HCT116 (cell line): Measurements from ENCODE around the gene STAG1. TPM values are rescaled to one million over a fixed set of nuclear protein-coding genes. Genes with fewer than 3 reads are reported as not detected.

ENCODE experiments used
- ATAC-seq: fragments of 200-7000 bp; cut with Tn5 transposase; 2 replicates; pipeline ENCODE4 v1.9.1; 2020; ENCODE audit warnings: mild to moderate bottlenecking, moderate library complexity
- BruUV-seq: library from RNA; stranded (reverse); fragments of 400-500 nt; replicated peaks from 2 replicates; lab custom pipeline; 2021; lab: Mats Ljungman, UMichigan
- CTCF ChIA-PET: fragments of 300-600 bp; sonication (Branson Sonifier 250); formaldehyde crosslinking; loops from one replicate; lab custom pipeline; 2021; ENCODE audit warnings: antibody characterized with exemption; lab: Charles Lee
- POLR2A ChIA-PET: fragments of 300-600, 350-600 bp; sonication (Branson Sonifier 250); formaldehyde crosslinking; loops from one replicate; lab custom pipeline; 2021; ENCODE audit warnings: antibody characterized with exemption; lab: Charles Lee
- RAD21 ChIA-PET, 2 experiments: fragments of 300-600 bp; sonication (Branson Sonifier 250); formaldehyde crosslinking; loops; one replicate each; lab custom pipeline; 2023; ENCODE audit warnings: low total read pairs in 2 of 2; ENCODE audit not compliant: uncharacterized antibody in 2 of 2, unreplicated experiment in 2 of 2, low non-redundant PET in 1 of 2; lab: Charles Lee
- DNase-seq: peaks from one replicate; pipeline ENCODE4 v3.0.0-alpha.2; 2010; ENCODE audit warnings: low read depth, low spot score
- H2AFZ ChIP-seq: fragments of 200-600 bp; shearing (Covaris generic), sonication (generic); 2 replicates; pipeline ENCODE4 v1.6.1; 2017; ENCODE audit warnings: low read depth, mixed run types, mixed read lengths, antibody characterized with exemption, low read length; ENCODE audit not compliant: poor library complexity, severe bottlenecking
- H3K27ac ChIP-seq: 2 replicates; pipeline ENCODE4 v1.5.1; 2012; ENCODE audit warnings: low read depth, low read length
- H3K27me3 ChIP-seq: fragments of 200-600 bp; sonication (generic); 2 replicates; pipeline ENCODE4 v1.6.1; 2016; ENCODE audit warnings: mixed run types, low read length, mixed read lengths; ENCODE audit not compliant: insufficient read depth
- H3K36me3 ChIP-seq, 2 experiments: fragments of 200-500 bp in 1 of 2; fragments of 200-600 bp in 1 of 2; sonication (Bioruptor generic) in 1 of 2; sonication (generic) in 1 of 2; 2 replicates each; pipeline versions ENCODE4 v1.5.1 to v1.6.1; 2014 to 2016; ENCODE audit warnings: low read length in 2 of 2, inconsistent platforms in 1 of 2, mixed read lengths in 1 of 2, mixed run types in 1 of 2; ENCODE audit not compliant: insufficient read depth in 2 of 2, control insufficient read depth in 1 of 2
- H3K4me1 ChIP-seq, 2 experiments: fragments of 200-600 bp in 1 of 2; sonication (generic) in 1 of 2; 2 replicates each; pipeline versions ENCODE4 v1.5.1 to v1.6.1; 2012 to 2017; ENCODE audit warnings: low read length in 2 of 2, inconsistent platforms in 1 of 2, mild to moderate bottlenecking in 1 of 2, mixed read lengths in 1 of 2, mixed run types in 1 of 2, moderate library complexity in 1 of 2; ENCODE audit not compliant: insufficient read depth in 2 of 2, control insufficient read depth in 1 of 2
- H3K4me2 ChIP-seq: fragments of 200-600 bp; sonication (generic); 2 replicates; pipeline ENCODE4 v1.6.1; 2017; ENCODE audit warnings: mixed run types, low read length, mixed read lengths
- H3K4me3 ChIP-seq, 2 experiments: fragments of 200-600 bp in 1 of 2; sonication (generic) in 1 of 2; replicated peaks in 1 of 2; 2 replicates each; pipeline ENCODE4 v1.5.1; 2011 to 2016; ENCODE audit warnings: low read length in 2 of 2, control low read depth in 1 of 2, low read depth in 1 of 2, mild to moderate bottlenecking in 1 of 2, mixed read lengths in 1 of 2, mixed run types in 1 of 2
- H3K79me2 ChIP-seq: fragments of 200-600 bp; sonication (generic); 2 replicates; pipeline ENCODE4 v1.6.1; 2017; ENCODE audit warnings: mild to moderate bottlenecking, mixed run types, low read length, moderate library complexity, mixed read lengths; ENCODE audit not compliant: insufficient read depth
- H3K9ac ChIP-seq: fragments of 200-600 bp; sonication (generic); 2 replicates; pipeline ENCODE4 v1.6.1; 2016; ENCODE audit warnings: low read length, mixed read lengths
- H3K9me2 ChIP-seq: fragments of 200-600 bp; sonication (generic), shearing (Covaris generic); 2 replicates; pipeline ENCODE4 v1.6.1; 2017; ENCODE audit warnings: mixed run types, mild to moderate bottlenecking, moderate library complexity; ENCODE audit not compliant: insufficient read depth
- H3K9me3 ChIP-seq, 2 experiments: fragments of 200-500 bp in 1 of 2; fragments of 200-600 bp in 1 of 2; sonication (Bioruptor generic) in 1 of 2; sonication (generic) in 1 of 2; 2 replicates each; pipeline ENCODE4 v1.6.1; 2014 to 2017; ENCODE audit warnings: low read length in 2 of 2, mixed read lengths in 2 of 2, inconsistent platforms in 1 of 2, low read depth in 1 of 2, mild to moderate bottlenecking in 1 of 2, mixed run types in 1 of 2, moderate library complexity in 1 of 2; ENCODE audit not compliant: control insufficient read depth in 1 of 2, insufficient read depth in 1 of 2
- H4K20me1 ChIP-seq: fragments of 200-600 bp; sonication (generic), shearing (Covaris generic); 2 replicates; pipeline ENCODE4 v1.6.1; 2017; ENCODE audit warnings: mixed run types, mild to moderate bottlenecking, moderate library complexity; ENCODE audit not compliant: insufficient read depth
- ATF3 ChIP-seq: IDR thresholded peaks from 2 replicates; pipeline ENCODE4 v1.6.1; 2012
- CBX3 ChIP-seq: IDR thresholded peaks from 2 replicates; pipeline ENCODE4 v1.6.1; 2012; ENCODE audit warnings: low read depth
- CEBPB ChIP-seq: IDR thresholded peaks from 2 replicates; pipeline ENCODE4 v1.6.1; 2012; ENCODE audit warnings: low read depth
- EGR1 ChIP-seq: IDR thresholded peaks from 2 replicates; pipeline ENCODE4 v1.6.1; 2012; ENCODE audit warnings: low read depth
- EZH2 ChIP-seq: fragments of 200-600 bp; sonication (generic); IDR thresholded peaks from 2 replicates; pipeline ENCODE4 v1.6.1; 2017; ENCODE audit warnings: antibody characterized with exemption, mixed run types
- EZH2phosphoT487 ChIP-seq: fragments of 200-600 bp; IDR thresholded peaks from 2 replicates; pipeline ENCODE4 v1.6.1; 2018; ENCODE audit warnings: antibody characterized with exemption, borderline replicate concordance
- FOSL1 ChIP-seq: IDR thresholded peaks from 2 replicates; pipeline ENCODE4 v1.6.1; 2012; ENCODE audit warnings: low read depth
- JUND ChIP-seq: IDR thresholded peaks from 2 replicates; pipeline ENCODE4 v1.6.1; 2012
- MAX ChIP-seq: IDR thresholded peaks from 2 replicates; pipeline ENCODE4 v1.6.1; 2012
- POLR2A ChIP-seq: IDR thresholded peaks from 2 replicates; pipeline ENCODE4 v1.7.0; 2011; ENCODE audit warnings: borderline replicate concordance; ENCODE audit not compliant: insufficient read depth, insufficient read length; ENCODE audit errors: extremely low read depth
- REST ChIP-seq: IDR thresholded peaks from 2 replicates; pipeline ENCODE4 v1.6.1; 2012; ENCODE audit warnings: low read depth
- SIN3A ChIP-seq: IDR thresholded peaks from 2 replicates; pipeline ENCODE4 v1.6.1; 2012; ENCODE audit warnings: low read depth
- SP1 ChIP-seq: IDR thresholded peaks from 2 replicates; pipeline ENCODE4 v1.6.1; 2012; ENCODE audit warnings: low read depth
- SRF ChIP-seq: IDR thresholded peaks from 2 replicates; pipeline ENCODE4 v1.6.1; 2012; ENCODE audit warnings: low read depth
- ZBTB33 ChIP-seq: IDR thresholded peaks from 2 replicates; pipeline ENCODE4 v1.6.1; 2011; ENCODE audit warnings: mild to moderate bottlenecking, low read length, moderate library complexity; ENCODE audit not compliant: insufficient replicate concordance; ENCODE audit errors: extremely low read depth
- ZNF274 ChIP-seq: fragments of 200-500 bp; sonication (Bioruptor generic); IDR thresholded peaks from 2 replicates; pipeline ENCODE4 v1.6.1; 2014; ENCODE audit warnings: mild to moderate bottlenecking, low read depth, low read length, inconsistent platforms
- intact Hi-C: fragments of 100-400 bp; cut with micrococcal nuclease; formaldehyde crosslinking; loops from 2 replicates; pipeline ENCODE4 v1.10.0; 2022
- total RNA-seq: library from RNA; stranded (reverse); gene quantifications from one replicate; pipeline ENCODE4 v1.2.1, GENCODE V29; 2021; ENCODE audit not compliant: unreplicated experiment

The STAG1 gene
- total RNA-seq, 1 experiment from 2014 or later = 29.4 TPM

- TF ChIP-seq REST (no peak), CBX3 (no peak), EGR1 (no peak), POLR2A (no peak), CEBPB (no peak), EZH2 (no peak), JUND (no peak), SP1 (no peak)
These were observed 289.0 kb downstream of the STAG1 start (continued) for GRCh38 chr3:136463170-136463569.

- no peak for ATAC-seq
- Histone ChIP-seq H3K4me2 (no peak overlapping the region), H3K36me3 (peaks cover 0 to 16% of the 10 kb centered on the region in 2 experiments; a peak in 2 of 4 replicates), H3K9me3 (peaks cover 12 to 15% of the 10 kb centered on the region in 2 experiments; a peak in 3 of 4 replicates), H3K9me2 (no peaks in the 10 kb centered on the region), H4K20me1 (no peaks in the 10 kb centered on the region), H3K27me3 (no peaks in the 10 kb centered on the region), H3K4me3 (no peak overlapping the region), H3K27ac (no peak overlapping the region), H2AFZ (no peak overlapping the region), H3K9ac (no peak overlapping the region), H3K79me2 (peaks cover 4% of the 10 kb centered on the region; the same call in 1 of the 2 replicates), H3K4me1 (no peaks in the 10 kb centered on the region)
- intact Hi-C loops = no loop called here
- ChIA-PET CTCF (no interaction called here), POLR2A (no interaction called here), RAD21 (no interaction called here)
- BruUV-seq = no TSS peak
- no peak for DNase-seq
- TF ChIP-seq ZNF274 = no peak
- no peak for TF ChIP-seq ATF3
- TF ChIP-seq EGR1 = no peak
- no peak for TF ChIP-seq ZBTB33
- no peak for TF ChIP-seq MAX
- TF ChIP-seq EZH2phosphoT487 = no peak
- TF ChIP-seq JUND = no peak
- TF ChIP-seq FOSL1 = no peak
- TF ChIP-seq EZH2 = no peak
- TF ChIP-seq SIN3A = no peak
- TF ChIP-seq SRF = no peak
- TF ChIP-seq SP1 = no peak
These were observed 294.4 kb downstream of the STAG1 start for GRCh38 chr3:136457793-136458192.
